OCI-LY1 (cell line): Measurements from ENCODE around the gene SLC5A2.

Experiments used
- H2AFZ ChIP-seq: fragments of 200-600 bp; sonication (generic), shearing (Covaris generic); 2 replicates; pipeline ENCODE4 v1.6.0; 2014; ENCODE audit warnings: antibody characterized with exemption, mild to moderate bottlenecking, low read length
- H3F3A ChIP-seq: fragments of 200-600 bp; sonication (generic), shearing (Covaris generic); 2 replicates; pipeline ENCODE4 v1.6.0; 2014; ENCODE audit warnings: mild to moderate bottlenecking, antibody characterized with exemption, low read length, moderate library complexity; ENCODE audit not compliant: insufficient read depth
- H3K27ac ChIP-seq: fragments of 200-600 bp; sonication (generic); 2 replicates; pipeline ENCODE4 v1.5.1; 2014; ENCODE audit warnings: low read length, mixed run types, mild to moderate bottlenecking, low read depth; ENCODE audit not compliant: poor library complexity, severe bottlenecking
- H3K27me3 ChIP-seq: fragments of 200-600 bp; sonication (generic); 2 replicates; pipeline ENCODE4 v1.6.0; 2014; ENCODE audit warnings: antibody characterized with exemption, mild to moderate bottlenecking, low read length, moderate library complexity; ENCODE audit not compliant: insufficient read depth
- H3K36me3 ChIP-seq: fragments of 200-600 bp; sonication (generic); 2 replicates; pipeline ENCODE4 v1.6.1; 2014; ENCODE audit warnings: mild to moderate bottlenecking, antibody characterized with exemption, low read length, moderate library complexity, mixed read lengths; ENCODE audit not compliant: insufficient read depth
- H3K4me1 ChIP-seq: fragments of 200-600 bp; sonication (generic); 2 replicates; pipeline ENCODE4 v1.5.1; 2014; ENCODE audit warnings: mild to moderate bottlenecking, low read length, moderate library complexity; ENCODE audit not compliant: insufficient read depth, severe bottlenecking
- H3K4me2 ChIP-seq: fragments of 200-600 bp; sonication (generic), shearing (Covaris generic); 2 replicates; pipeline ENCODE4 v1.6.1; 2014; ENCODE audit warnings: low read length
- H3K4me3 ChIP-seq: fragments of 200-600 bp; sonication (generic); 2 replicates; pipeline ENCODE4 v1.5.1; 2014; ENCODE audit warnings: low read length, low read depth, mild to moderate bottlenecking, mixed read lengths; ENCODE audit not compliant: poor library complexity, severe bottlenecking
- H3K79me2 ChIP-seq: fragments of 200-600 bp; shearing (Covaris generic); 2 replicates; pipeline ENCODE4 v1.6.1; 2016; ENCODE audit warnings: mixed run types, low read length, mixed read lengths; ENCODE audit not compliant: insufficient read depth
- H3K9ac ChIP-seq: fragments of 200-600 bp; sonication (generic), shearing (Covaris generic); 2 replicates; pipeline ENCODE4 v1.6.1; 2014; ENCODE audit warnings: mild to moderate bottlenecking, low read length, mixed read lengths
- H3K9me2 ChIP-seq: fragments of 200-600 bp; sonication (generic), shearing (Covaris generic); 2 replicates; pipeline ENCODE4 v1.6.1; 2014; ENCODE audit warnings: low read depth, mild to moderate bottlenecking, low read length, mixed read lengths
- H3K9me3 ChIP-seq: fragments of 200-600 bp; shearing (Covaris generic); 2 replicates; pipeline ENCODE4 v1.6.1; 2014; ENCODE audit warnings: low read length, mixed read lengths
- H4K20me1 ChIP-seq: fragments of 200-600 bp; sonication (generic), shearing (Covaris generic); 2 replicates; pipeline ENCODE4 v1.6.0; 2016; ENCODE audit warnings: mild to moderate bottlenecking, low read length; ENCODE audit not compliant: insufficient read depth
- EZH2 ChIP-seq: fragments of 200-600 bp; sonication (generic), shearing (Covaris generic); IDR thresholded peaks from 2 replicates; pipeline ENCODE4 v1.8.0; 2017; ENCODE audit warnings: borderline replicate concordance, mixed run types, mild to moderate bottlenecking, antibody characterized with exemption, low read length, moderate library complexity, mixed read lengths
- TF ChIP-seq, protein P1 (sequence below): fragments of 200-600 bp; sonication (generic), shearing (Covaris generic); IDR thresholded peaks from 2 replicates; pipeline ENCODE4 v1.5.1; 2017; ENCODE audit warnings: mild to moderate bottlenecking, antibody characterized with exemption, low read length, moderate library complexity, mixed read lengths

The SLC5A2 gene

GRCh38 chr16:31483081-31483480 is at the start of gene SLC5A2:
Gene SLC5A2 (plus strand): TSS chr16:31483123. CDS start chr16:31483137, 14 bp downstream.
- Histone ChIP-seq H3K4me3 (no peak within 1 kb of the TSS), H3K4me1 (peaks cover 10% of the 10 kb centered on the region), H3K27me3 (peaks cover 11% of the 10 kb centered on the region), H3K36me3 (no peaks in the 10 kb centered on the region), H4K20me1 (no peaks in the 10 kb centered on the region), H3K4me2 (no peak within 1 kb of the TSS), H3K79me2 (no peaks in the 10 kb centered on the region), H3K9ac (no peak within 1 kb of the TSS), H2AFZ (no peak within 1 kb of the TSS), H3K9me3 (no peaks in the 10 kb centered on the region), H3K27ac (no peak within 1 kb of the TSS), H3K9me2 (no peaks in the 10 kb centered on the region), H3F3A (no peaks in the 10 kb centered on the region)
- no peak for TF ChIP-seq EZH2
- TF ChIP-seq, protein P1, sequence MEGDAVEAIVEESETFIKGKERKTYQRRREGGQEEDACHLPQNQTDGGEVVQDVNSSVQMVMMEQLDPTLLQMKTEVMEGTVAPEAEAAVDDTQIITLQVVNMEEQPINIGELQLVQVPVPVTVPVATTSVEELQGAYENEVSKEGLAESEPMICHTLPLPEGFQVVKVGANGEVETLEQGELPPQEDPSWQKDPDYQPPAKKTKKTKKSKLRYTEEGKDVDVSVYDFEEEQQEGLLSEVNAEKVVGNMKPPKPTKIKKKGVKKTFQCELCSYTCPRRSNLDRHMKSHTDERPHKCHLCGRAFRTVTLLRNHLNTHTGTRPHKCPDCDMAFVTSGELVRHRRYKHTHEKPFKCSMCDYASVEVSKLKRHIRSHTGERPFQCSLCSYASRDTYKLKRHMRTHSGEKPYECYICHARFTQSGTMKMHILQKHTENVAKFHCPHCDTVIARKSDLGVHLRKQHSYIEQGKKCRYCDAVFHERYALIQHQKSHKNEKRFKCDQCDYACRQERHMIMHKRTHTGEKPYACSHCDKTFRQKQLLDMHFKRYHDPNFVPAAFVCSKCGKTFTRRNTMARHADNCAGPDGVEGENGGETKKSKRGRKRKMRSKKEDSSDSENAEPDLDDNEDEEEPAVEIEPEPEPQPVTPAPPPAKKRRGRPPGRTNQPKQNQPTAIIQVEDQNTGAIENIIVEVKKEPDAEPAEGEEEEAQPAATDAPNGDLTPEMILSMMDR, result no peak

DNA sequence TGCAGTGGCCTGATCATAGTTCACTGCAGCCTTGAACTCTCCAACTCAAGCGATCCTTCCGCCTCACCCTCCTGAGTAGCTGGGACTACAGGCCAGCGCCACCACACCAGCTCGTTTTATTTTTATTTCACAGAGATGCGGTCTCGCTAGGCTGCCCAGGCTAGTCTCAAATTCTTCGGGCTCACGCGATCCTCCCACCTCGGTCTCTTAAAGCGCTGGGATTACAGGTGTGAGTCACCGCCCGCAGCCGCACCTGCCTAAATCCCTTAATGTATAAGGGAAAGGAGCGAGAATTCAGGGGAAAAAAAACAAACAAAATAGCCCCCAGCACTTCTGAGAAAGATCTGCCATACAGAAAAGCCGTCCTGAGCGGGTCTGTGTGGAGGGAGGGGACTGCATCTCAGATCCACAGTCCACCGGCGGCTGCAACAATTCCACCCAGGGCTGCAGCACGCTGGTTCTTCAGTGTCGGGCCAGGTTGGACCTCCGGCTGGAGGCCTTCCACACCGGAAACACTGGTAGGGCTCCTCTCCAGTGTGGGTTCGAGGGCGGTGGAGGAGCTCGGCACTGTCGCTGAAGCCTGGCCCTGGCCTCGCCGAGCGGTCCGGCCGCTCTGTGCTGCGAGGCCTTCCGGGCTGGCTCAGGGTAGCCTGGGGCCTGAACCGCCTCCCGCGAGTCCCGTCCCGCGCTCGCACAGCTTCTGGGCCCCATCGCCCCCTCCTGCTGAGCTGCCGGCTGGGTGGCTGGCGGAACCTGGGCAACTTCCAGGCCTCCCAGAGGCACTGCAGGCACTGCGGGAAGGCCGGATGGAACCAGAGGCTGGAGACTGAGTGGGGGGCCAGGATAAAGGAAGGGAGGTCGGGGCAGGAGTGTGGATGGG is 47.3 kb upstream of the SLC5A2 start:
- no peak overlapping the region for H3K4me2 ChIP-seq
- H4K20me1 ChIP-seq, result no peaks in the 10 kb centered on the region
- TF ChIP-seq EZH2, result no peak
- TF ChIP-seq, protein P1, result no peak
- peaks cover 5% of the 10 kb centered on the region for H3K4me1 ChIP-seq
- no peak overlapping the region for H2AFZ ChIP-seq
- no peaks in the 10 kb centered on the region for H3K9me3 ChIP-seq
- H3K79me2 ChIP-seq, result no peaks in the 10 kb centered on the region
- no peaks in the 10 kb centered on the region for H3K9me2 ChIP-seq
- H3K9ac ChIP-seq, result no peak overlapping the region
- no peak overlapping the region for H3K4me3 ChIP-seq
- H3K27me3 ChIP-seq, result no peaks in the 10 kb centered on the region
- H3F3A ChIP-seq, result no peaks in the 10 kb centered on the region
- H3K27ac ChIP-seq, result no peak overlapping the region
- no peaks in the 10 kb centered on the region for H3K36me3 ChIP-seq

DNA sequence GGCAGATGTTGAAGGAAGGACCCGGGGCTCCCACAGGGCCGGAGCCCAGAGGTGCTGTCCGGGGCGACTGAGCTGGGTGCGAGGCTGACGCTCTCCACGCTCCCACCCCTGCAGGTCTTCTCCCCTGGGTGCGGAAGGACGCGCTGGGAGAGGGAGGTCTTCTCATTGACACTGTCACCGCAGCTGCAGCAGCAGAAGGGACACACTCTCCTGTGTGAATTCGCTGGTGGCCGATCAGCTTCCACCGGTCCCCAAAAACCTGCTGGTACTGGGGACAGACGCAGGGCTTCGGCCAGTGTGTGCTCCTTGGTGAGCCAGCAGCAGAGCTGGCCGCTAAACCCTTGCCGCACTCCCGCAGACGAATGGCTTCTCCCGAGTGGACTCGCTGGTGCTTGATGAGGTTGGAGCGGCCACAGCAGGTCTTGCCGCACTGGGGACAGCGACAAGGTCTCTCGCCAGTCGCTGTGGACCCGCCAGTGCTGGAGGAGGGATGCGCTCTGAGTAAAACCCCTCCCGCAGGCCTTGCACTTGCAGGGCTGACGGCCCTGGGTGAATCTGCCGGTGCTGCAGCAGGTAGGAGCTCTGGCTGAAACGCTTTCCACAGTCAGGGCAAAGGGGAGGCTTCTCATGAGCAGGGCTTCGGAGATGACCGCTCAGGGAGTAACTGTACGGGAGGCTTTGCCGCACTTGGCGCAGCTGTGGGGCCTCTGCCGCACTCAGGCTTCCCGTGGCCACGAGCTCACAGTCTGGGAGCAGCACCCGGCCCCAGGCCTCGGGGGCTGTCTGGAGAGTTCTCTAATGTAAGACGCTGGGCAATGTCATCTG is 46.5 kb upstream of the SLC5A2 start:
- Histone ChIP-seq H4K20me1 (no peaks in the 10 kb centered on the region), H3K9me3 (no peaks in the 10 kb centered on the region), H3K4me3 (no peak overlapping the region), H3K4me1 (peaks cover 5% of the 10 kb centered on the region), H3K4me2 (no peak overlapping the region), H3K27ac (no peak overlapping the region), H3K9ac (no peak overlapping the region), H2AFZ (no peak overlapping the region), H3K79me2 (no peaks in the 10 kb centered on the region), H3K9me2 (no peaks in the 10 kb centered on the region), H3K27me3 (no peaks in the 10 kb centered on the region), H3K36me3 (no peaks in the 10 kb centered on the region), H3F3A (no peaks in the 10 kb centered on the region)
- no peak for TF ChIP-seq EZH2
- TF ChIP-seq, protein P1, result no peak
